HepG2 (cell line): Measurements from ENCODE around the gene USB1.

ENCODE experiments used
- BCL6 ChIP-seq: IDR thresholded peaks from 2 replicates; pipeline ENCODE4 v1.6.1; 2016; ENCODE audit warnings: missing genetic modification reagents, missing compliant biosample characterization
- ETV5 ChIP-seq: IDR thresholded peaks from 2 replicates; pipeline ENCODE4 v1.6.1; 2018; ENCODE audit warnings: missing biosample characterization, missing genetic modification reagents, inconsistent platforms, borderline replicate concordance
- MXI1 ChIP-seq: IDR thresholded peaks from 3 replicates; pipeline ENCODE4 v1.6.1; 2012; ENCODE audit warnings: low read depth, low read length, inconsistent platforms, borderline replicate concordance
- TAF1 ChIP-seq: sonication (generic); formaldehyde crosslinking; IDR thresholded peaks from 2 replicates; pipeline ENCODE4 v1.4.0; 2020; ENCODE audit warnings: missing genetic modification reagents
- TF ChIP-seq, protein P1 (sequence below): sonication (generic); formaldehyde crosslinking; IDR thresholded peaks from 2 replicates; pipeline ENCODE4 v1.5.0; 2020; ENCODE audit warnings: mild to moderate bottlenecking, missing genetic modification reagents, moderate library complexity
- TF ChIP-seq, protein P2 (sequence below): sonication (generic); formaldehyde crosslinking; IDR thresholded peaks from 2 replicates; pipeline ENCODE4 v1.4.0; 2020; ENCODE audit warnings: missing genetic modification reagents
- TF ChIP-seq, protein P3 (sequence below), 2 experiments: fragments of 450-650 bp in 1 of 2; sonication (generic) in 1 of 2; formaldehyde crosslinking; IDR thresholded peaks; 2 replicates each; pipeline versions ENCODE4 v1.5.0 to v1.8.0; 2020 to 2022; ENCODE audit warnings: mild to moderate bottlenecking in 1 of 2, missing genetic modification reagents in 1 of 2

DNA sequence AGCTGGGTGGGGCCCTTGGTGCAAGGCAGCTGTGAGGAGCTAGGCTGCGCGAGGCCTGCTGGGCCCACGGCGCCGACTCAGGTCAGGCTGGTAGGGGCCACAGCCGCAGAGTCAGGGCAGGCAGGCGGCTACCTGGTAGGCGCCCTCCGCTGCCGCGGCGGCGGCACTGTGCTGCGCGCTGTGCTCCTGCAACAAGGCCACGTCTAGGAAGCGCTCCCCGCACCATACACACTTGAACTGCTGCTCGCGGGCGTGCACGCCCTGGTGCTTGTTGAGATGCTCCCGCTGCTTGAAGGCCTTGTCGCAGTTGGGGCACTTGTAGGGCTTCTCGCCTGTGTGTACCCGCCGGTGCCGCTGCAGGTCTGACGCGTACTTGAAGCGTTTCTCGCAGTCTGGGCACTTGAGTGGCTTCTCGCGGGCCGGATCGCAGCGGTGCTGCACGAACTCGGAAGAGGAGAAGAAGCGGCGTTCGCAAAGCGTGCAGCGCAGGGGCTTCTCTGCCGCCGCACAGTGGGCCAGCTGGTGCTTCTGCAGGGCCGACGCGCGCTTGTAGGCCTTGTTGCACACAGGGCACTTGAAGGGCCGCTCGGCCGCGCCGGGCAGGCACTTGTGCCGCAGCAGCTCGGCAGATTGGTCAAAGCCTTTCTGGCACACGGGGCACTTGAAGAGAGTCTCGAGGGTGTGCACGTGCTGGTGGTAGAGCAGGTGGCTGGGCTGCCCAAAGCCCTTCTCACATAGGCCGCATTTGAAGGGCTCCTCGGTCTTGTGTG, 4.6 kb upstream of the USB1 start:
- no peak for TF ChIP-seq TAF1 (CRISPR knock-in tag)
- TF ChIP-seq, protein P1, sequence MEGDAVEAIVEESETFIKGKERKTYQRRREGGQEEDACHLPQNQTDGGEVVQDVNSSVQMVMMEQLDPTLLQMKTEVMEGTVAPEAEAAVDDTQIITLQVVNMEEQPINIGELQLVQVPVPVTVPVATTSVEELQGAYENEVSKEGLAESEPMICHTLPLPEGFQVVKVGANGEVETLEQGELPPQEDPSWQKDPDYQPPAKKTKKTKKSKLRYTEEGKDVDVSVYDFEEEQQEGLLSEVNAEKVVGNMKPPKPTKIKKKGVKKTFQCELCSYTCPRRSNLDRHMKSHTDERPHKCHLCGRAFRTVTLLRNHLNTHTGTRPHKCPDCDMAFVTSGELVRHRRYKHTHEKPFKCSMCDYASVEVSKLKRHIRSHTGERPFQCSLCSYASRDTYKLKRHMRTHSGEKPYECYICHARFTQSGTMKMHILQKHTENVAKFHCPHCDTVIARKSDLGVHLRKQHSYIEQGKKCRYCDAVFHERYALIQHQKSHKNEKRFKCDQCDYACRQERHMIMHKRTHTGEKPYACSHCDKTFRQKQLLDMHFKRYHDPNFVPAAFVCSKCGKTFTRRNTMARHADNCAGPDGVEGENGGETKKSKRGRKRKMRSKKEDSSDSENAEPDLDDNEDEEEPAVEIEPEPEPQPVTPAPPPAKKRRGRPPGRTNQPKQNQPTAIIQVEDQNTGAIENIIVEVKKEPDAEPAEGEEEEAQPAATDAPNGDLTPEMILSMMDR (CRISPR knock-in tag) = no peak
- no peak for TF ChIP-seq MXI1
- TF ChIP-seq, protein P2, sequence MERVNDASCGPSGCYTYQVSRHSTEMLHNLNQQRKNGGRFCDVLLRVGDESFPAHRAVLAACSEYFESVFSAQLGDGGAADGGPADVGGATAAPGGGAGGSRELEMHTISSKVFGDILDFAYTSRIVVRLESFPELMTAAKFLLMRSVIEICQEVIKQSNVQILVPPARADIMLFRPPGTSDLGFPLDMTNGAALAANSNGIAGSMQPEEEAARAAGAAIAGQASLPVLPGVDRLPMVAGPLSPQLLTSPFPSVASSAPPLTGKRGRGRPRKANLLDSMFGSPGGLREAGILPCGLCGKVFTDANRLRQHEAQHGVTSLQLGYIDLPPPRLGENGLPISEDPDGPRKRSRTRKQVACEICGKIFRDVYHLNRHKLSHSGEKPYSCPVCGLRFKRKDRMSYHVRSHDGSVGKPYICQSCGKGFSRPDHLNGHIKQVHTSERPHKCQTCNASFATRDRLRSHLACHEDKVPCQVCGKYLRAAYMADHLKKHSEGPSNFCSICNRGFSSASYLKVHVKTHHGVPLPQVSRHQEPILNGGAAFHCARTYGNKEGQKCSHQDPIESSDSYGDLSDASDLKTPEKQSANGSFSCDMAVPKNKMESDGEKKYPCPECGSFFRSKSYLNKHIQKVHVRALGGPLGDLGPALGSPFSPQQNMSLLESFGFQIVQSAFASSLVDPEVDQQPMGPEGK (CRISPR knock-in tag) = no peak
- TF ChIP-seq BCL6 (CRISPR knock-in tag) = no peak
- TF ChIP-seq ETV5 (CRISPR knock-in tag) = no peak
- TF ChIP-seq, protein P3, sequence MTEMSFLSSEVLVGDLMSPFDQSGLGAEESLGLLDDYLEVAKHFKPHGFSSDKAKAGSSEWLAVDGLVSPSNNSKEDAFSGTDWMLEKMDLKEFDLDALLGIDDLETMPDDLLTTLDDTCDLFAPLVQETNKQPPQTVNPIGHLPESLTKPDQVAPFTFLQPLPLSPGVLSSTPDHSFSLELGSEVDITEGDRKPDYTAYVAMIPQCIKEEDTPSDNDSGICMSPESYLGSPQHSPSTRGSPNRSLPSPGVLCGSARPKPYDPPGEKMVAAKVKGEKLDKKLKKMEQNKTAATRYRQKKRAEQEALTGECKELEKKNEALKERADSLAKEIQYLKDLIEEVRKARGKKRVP (CRISPR knock-in tag; IDR thresholded peaks at IDR 0.05) = no peak
